ENCODE results near the gene SNX10. TPM values are rescaled to one million over a fixed set of nuclear protein-coding genes. Genes with fewer than 3 reads are reported as not detected.

The SNX10 gene
- total RNA-seq, 3 donors from 2014 or later (not counting 1 experiment from before 2014, with no cell fraction given): 17.2 to 26.8 (median 21.3) TPM

GRCh38 chr7:26406433-26406832 is 114.8 kb downstream of the SNX10 start:
- 100% methylated on average over 2 of the region's 2 CpGs for WGBS (ENCODE audit: insufficient coverage)
- H3K4me3 Mint-ChIP-seq: no peak overlapping the region
- intact Hi-C loops (cut with micrococcal nuclease): no loop called here
- TF ChIP-seq CTCF (IDR thresholded peaks at IDR 0.05): no peak
- DNase-seq (no peak), ATAC-seq (no peak)
- H3K27ac ChIP-seq (ENCODE audit: low read length): no peak overlapping the region
- H3K4me1 ChIP-seq (ENCODE audit: control insufficient read depth, insufficient read depth, low read length): no peaks in the 10 kb centered on the region
- no peaks in the 10 kb centered on the region for H3K36me3 Mint-ChIP-seq
- no peak overlapping the region for H3K27ac Mint-ChIP-seq
- H3K4me3 ChIP-seq (ENCODE audit: low read length): no peak overlapping the region
- H3K36me3 ChIP-seq (ENCODE audit: control insufficient read depth, insufficient read depth, low read length): no peaks in the 10 kb centered on the region
- no peaks in the 10 kb centered on the region for H3K9me3 ChIP-seq (ENCODE audit: control insufficient read depth, insufficient read depth, low read length)
- peaks cover 11 to 31% of the 10 kb centered on the region in 2 donors for H3K27me3 Mint-ChIP-seq (ENCODE audit: low read depth in 2 of 2)
- H3K4me1 Mint-ChIP-seq: no peaks in the 10 kb centered on the region
- H3K27me3 ChIP-seq (ENCODE audit: control insufficient read depth, insufficient read depth, low read length): no peaks in the 10 kb centered on the region
- no peaks in the 10 kb centered on the region for H3K9me3 Mint-ChIP-seq

DNA sequence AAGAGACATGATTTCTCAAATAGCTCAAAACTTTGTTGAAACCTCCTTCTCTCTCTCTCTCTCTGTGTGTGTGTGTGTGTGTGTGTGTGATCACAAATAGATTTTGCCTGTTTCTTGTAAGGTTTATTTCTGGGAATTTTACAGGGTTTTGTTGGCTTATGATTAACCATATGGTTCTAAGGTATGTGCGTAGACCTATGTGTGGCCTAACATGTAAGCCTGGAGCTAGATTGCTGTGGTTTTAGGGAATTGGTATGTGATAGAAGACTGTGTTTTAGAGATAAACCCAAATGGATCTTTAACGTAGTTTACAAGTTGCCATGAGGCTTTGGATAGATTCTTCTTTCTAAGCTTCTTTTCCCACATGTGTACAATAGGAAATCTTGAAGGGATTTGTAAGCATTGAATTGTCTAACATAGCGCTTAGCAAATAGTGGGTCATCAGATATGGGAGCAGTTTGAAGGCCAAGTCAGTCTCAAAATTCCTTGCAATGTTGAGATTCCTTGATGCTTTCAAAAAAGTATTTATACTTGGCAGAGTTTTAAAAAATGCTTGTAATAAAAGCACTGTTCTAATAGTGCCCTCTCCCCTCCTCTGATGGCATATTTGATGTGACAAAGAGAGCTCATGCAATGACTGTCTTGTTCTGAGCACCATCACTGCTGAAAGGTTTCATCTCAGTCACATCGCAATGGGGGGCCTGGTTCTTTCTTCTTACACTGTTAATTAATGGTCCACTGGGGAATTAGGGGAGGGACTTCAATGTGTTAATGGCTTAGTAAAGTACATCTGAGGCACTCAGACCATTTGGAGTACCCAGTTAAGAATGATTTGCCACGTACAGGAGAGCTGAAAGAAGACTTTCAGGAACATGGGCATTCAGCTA is 118.2 kb downstream of the SNX10 start:
- no peaks in the 10 kb centered on the region for H3K4me1 Mint-ChIP-seq
- H3K4me3 Mint-ChIP-seq: no peak overlapping the region
- no peaks in the 10 kb centered on the region for H3K9me3 Mint-ChIP-seq
- DNase-seq: no peak
- Histone ChIP-seq H3K36me3 (ENCODE audit: control insufficient read depth, insufficient read depth, low read length) (no peaks in the 10 kb centered on the region), H3K9me3 (ENCODE audit: control insufficient read depth, insufficient read depth, low read length) (no peaks in the 10 kb centered on the region), H3K27ac (ENCODE audit: low read length) (no peak overlapping the region), H3K4me3 (ENCODE audit: low read length) (no peak overlapping the region), H3K27me3 (ENCODE audit: control insufficient read depth, insufficient read depth, low read length) (no peaks in the 10 kb centered on the region), H3K4me1 (ENCODE audit: control insufficient read depth, insufficient read depth, low read length) (no peaks in the 10 kb centered on the region)
- intact Hi-C loops (cut with micrococcal nuclease): no loop called here
- H3K27ac Mint-ChIP-seq: no peak overlapping the region
- TF ChIP-seq CTCF (IDR thresholded peaks at IDR 0.05): no peak
- H3K36me3 Mint-ChIP-seq: no peaks in the 10 kb centered on the region
- no peak for ATAC-seq
- 90% methylated on average over 5 of the region's 5 CpGs for WGBS (ENCODE audit: insufficient coverage)
- H3K27me3 Mint-ChIP-seq (ENCODE audit: low read depth in 2 of 2): peaks cover 7 to 30% of the 10 kb centered on the region in 2 donors

DNA sequence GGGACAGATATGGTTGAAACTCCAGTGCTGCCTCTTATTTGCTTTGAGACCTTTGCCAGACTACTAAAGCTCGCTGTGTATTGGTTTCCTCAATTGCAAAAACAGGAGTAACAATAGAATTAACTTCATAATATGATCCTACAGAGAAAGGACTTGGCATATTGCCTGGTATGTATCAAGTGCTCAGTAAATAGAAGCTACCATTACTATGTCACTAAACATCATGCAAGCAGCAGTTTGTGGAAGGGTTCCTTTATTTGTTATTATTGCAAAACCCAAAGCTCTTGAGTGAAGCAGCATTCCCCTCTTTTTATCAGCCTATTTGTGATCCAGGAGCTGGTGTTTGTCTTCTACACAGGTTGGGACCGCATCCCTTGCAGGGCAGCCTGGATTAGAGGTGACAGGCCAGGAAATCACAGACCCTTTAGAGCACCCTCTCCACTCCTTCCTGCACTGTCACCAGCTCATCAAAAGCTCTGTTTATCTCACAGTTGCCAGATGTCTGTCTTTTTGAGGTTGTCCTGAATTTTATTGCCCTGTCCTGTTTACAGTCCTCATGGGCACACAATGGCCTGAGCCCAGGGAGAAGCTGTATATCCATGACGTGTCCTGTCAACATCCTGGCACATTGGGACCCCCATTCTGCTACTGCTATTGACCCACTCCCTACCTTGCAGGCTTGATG is 121.5 kb downstream of the SNX10 start:
- DNase-seq: no peak
- no peaks in the 10 kb centered on the region for H3K4me1 ChIP-seq (ENCODE audit: control insufficient read depth, insufficient read depth, low read length)
- no peaks in the 10 kb centered on the region for H3K27me3 ChIP-seq (ENCODE audit: control insufficient read depth, insufficient read depth, low read length)
- no peaks in the 10 kb centered on the region for H3K9me3 Mint-ChIP-seq
- 85% methylated on average over 2 of the region's 3 CpGs for WGBS (ENCODE audit: insufficient coverage)
- no peak overlapping the region for H3K27ac ChIP-seq (ENCODE audit: low read length)
- H3K36me3 ChIP-seq (ENCODE audit: control insufficient read depth, insufficient read depth, low read length): no peaks in the 10 kb centered on the region
- no peak overlapping the region for H3K4me3 ChIP-seq (ENCODE audit: low read length)
- no peaks in the 10 kb centered on the region for H3K9me3 ChIP-seq (ENCODE audit: control insufficient read depth, insufficient read depth, low read length)
- no peaks in the 10 kb centered on the region for H3K4me1 Mint-ChIP-seq
- intact Hi-C loops (cut with micrococcal nuclease): no loop called here
- H3K27me3 Mint-ChIP-seq (ENCODE audit: low read depth in 2 of 2): peaks cover 8 to 12% of the 10 kb centered on the region in 2 donors
- H3K4me3 Mint-ChIP-seq: no peak overlapping the region
- ATAC-seq: no peak
- no peak overlapping the region for H3K27ac Mint-ChIP-seq
- no peaks in the 10 kb centered on the region for H3K36me3 Mint-ChIP-seq
- TF ChIP-seq CTCF (IDR thresholded peaks at IDR 0.05): no peak
